Uterus (tissue), 2 donors: ENCODE data around the gene OR2A1.
"Not testable (repeated sequence)": the region's sequence is repeated elsewhere in the genome, so short reads cannot be mapped to it uniquely, and the experiment has no call there.

Experiments used
- CTCF ChIP-seq, 4 experiments: fragments of 200-600 bp in 2 of 4; fragments of 450-650 bp in 2 of 4; sonication (generic) in 2 of 4; IDR thresholded peaks; one replicate each; pipeline ENCODE4 v1.5.1; 2016 to 2019; ENCODE audit warnings: antibody characterized with exemption in 4 of 4, mild to moderate bottlenecking in 2 of 4, moderate library complexity in 1 of 4
- POLR2A ChIP-seq, 2 donors: fragments of 450-650 bp; IDR thresholded peaks; one replicate each; pipeline ENCODE4 v1.6.1; 2016; ENCODE audit warnings: antibody characterized with exemption in 2 of 2, mild to moderate bottlenecking in 1 of 2, moderate library complexity in 1 of 2

DNA sequence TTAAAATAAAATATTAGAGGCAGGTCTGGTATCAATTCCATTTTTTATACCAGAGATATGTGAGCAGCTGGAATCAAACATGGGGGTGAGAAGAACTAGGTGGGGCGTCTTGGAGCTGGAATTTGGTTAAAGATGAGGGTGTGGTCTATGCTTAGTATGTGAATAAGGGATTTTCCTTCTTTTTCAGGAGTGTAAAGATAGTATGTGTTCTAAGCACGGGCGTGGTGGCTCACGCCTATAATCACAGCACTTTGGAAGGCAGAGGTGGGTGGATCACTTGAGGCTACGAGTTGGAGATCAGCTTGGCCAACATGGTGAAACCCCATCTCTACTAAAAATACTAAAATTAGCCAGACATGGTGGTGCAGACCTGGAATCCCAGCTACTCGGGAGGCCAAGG, 36.9 kb upstream of the OR2A1 start:
- not testable (repeated sequence) for TF ChIP-seq CTCF, POLR2A (IDR thresholded peaks at IDR 0.05)
